ENCODE results near the gene MYO1D. TPM values are rescaled to one million over a fixed set of nuclear protein-coding genes. Genes with fewer than 3 reads are reported as not detected.

MYO1D gene
- total RNA-seq, 1 donor from 2014 or later: 27.7 TPM

- ChIA-PET CTCF (no interaction called here), POLR2A (interaction anchor here (0.5 to 1.7 kb wide), 7 partner anchors 10 to 192 kb away, joined by 3 to 11 read pairs (median 3); partner anchors contain the start of gene CDK5R1)
- no peaks in the 10 kb centered on the region for H3K36me3 Mint-ChIP-seq (ENCODE audit: low read depth)
Observed at GRCh38 chr17:32520737-32521404, 356.1 kb downstream of the MYO1D start.

GRCh38 chr17:32520104-32520701, 356.7 kb downstream of the MYO1D start:
- Mint-ChIP-seq H3K4me3 (peak overlapping the region; percentile 87), H3K4me1 (peaks cover 90% of the 10 kb centered on the region), H3K27me3 (no peaks in the 10 kb centered on the region), H3K9me3 (no peaks in the 10 kb centered on the region), H3K27ac (peak overlapping the region; percentile 86), H3K36me3 (ENCODE audit: low read depth) (no peaks in the 10 kb centered on the region)
- CTCF ChIA-PET: interaction anchor here (1.0 kb wide), 1 partner anchor 58 kb away, joined by 3 read pairs; no protein-coding TSS in a partner anchor
- DNase-seq (no peak), ATAC-seq (ENCODE audit: low read depth) (no peak)
- no peak for TF ChIP-seq CTCF (IDR thresholded peaks at IDR 0.05)
- intact Hi-C loops (cut with micrococcal nuclease): no loop called here
- POLR2A ChIA-PET: interaction anchor here (0.5 to 5.0 kb wide), 8 partner anchors 9 to 312 kb away, joined by 3 to 21 read pairs (median 4); partner anchors contain the start of gene CDK5R1

More at GRCh38 chr17:32520737-32521404, 356.1 kb downstream of the MYO1D start:
- H3K4me1 Mint-ChIP-seq: peaks cover 88% of the 10 kb centered on the region
- H3K27ac Mint-ChIP-seq: peak overlapping the region; percentile 86
- H3K9me3 Mint-ChIP-seq: no peaks in the 10 kb centered on the region
- intact Hi-C loops (cut with micrococcal nuclease): no loop called here
- no peak for TF ChIP-seq CTCF (IDR thresholded peaks at IDR 0.05)
- peak overlapping the region; percentile 87 for H3K4me3 Mint-ChIP-seq
- H3K27me3 Mint-ChIP-seq: no peaks in the 10 kb centered on the region
- no peak for DNase-seq
- no peak for ATAC-seq (ENCODE audit: low read depth)

GRCh38 chr17:32519228-32520103, 357.5 kb downstream of the MYO1D start:
- peak; percentile 14 for ATAC-seq (ENCODE audit: low read depth)
- Mint-ChIP-seq H3K9me3 (no peaks in the 10 kb centered on the region), H3K27me3 (no peaks in the 10 kb centered on the region), H3K4me1 (peaks cover 89% of the 10 kb centered on the region), H3K27ac (peak overlapping the region; percentile 86), H3K4me3 (peak overlapping the region; percentile 87), H3K36me3 (ENCODE audit: low read depth) (no peaks in the 10 kb centered on the region)
- intact Hi-C loops (cut with micrococcal nuclease): no loop called here
- CTCF ChIA-PET: interaction anchor here (1.0 kb wide), 1 partner anchor 57 kb away, joined by 3 read pairs; no protein-coding TSS in a partner anchor
- POLR2A ChIA-PET: interaction anchor here (0.7 to 5.0 kb wide), 10 partner anchors 9 to 1685 kb away, joined by 3 to 21 read pairs (median 4); partner anchors contain the start of gene CDK5R1
- DNase-seq: peak; percentile 48
- no peak for TF ChIP-seq CTCF (IDR thresholded peaks at IDR 0.05)

GRCh38 chr17:32518646-32519227, 358.2 kb downstream of the MYO1D start:
- peak overlapping the region; percentile 66 for H3K4me3 Mint-ChIP-seq
- TF ChIP-seq CTCF (IDR thresholded peaks at IDR 0.05): no peak
- ChIA-PET POLR2A (interaction anchor here (0.6 to 5.0 kb wide), 5 partner anchors 15 to 354 kb away, joined by 3 to 21 read pairs (median 4); partner anchors contain the start of gene CDK5R1), CTCF (interaction anchor here (1.5 kb wide), 1 partner anchor 35 kb away, joined by 4 read pairs; no protein-coding TSS in a partner anchor)
- intact Hi-C loops (cut with micrococcal nuclease): no loop called here
- H3K36me3 Mint-ChIP-seq (ENCODE audit: low read depth): no peaks in the 10 kb centered on the region
- DNase-seq: no peak
- no peaks in the 10 kb centered on the region for H3K27me3 Mint-ChIP-seq
- H3K9me3 Mint-ChIP-seq: no peaks in the 10 kb centered on the region
- peak overlapping the region; percentile 41 for H3K27ac Mint-ChIP-seq
- no peak for ATAC-seq (ENCODE audit: low read depth)
- peaks cover 83% of the 10 kb centered on the region for H3K4me1 Mint-ChIP-seq

Measured in activated B cell treated with CpG ODN at 0.5 μM for 24 hours (primary cell).